GM12874 (cell line): Measurements from ENCODE around the gene EPB41L1.

Experiments used
- TF ChIP-seq, protein P1 (sequence below): IDR thresholded peaks from 2 replicates; pipeline ENCODE4 v1.5.1; 2011; ENCODE audit warnings: low read depth, mild to moderate bottlenecking, control low read depth, low read length, moderate library complexity; ENCODE audit not compliant: insufficient read depth

Gene EPB41L1

DNA sequence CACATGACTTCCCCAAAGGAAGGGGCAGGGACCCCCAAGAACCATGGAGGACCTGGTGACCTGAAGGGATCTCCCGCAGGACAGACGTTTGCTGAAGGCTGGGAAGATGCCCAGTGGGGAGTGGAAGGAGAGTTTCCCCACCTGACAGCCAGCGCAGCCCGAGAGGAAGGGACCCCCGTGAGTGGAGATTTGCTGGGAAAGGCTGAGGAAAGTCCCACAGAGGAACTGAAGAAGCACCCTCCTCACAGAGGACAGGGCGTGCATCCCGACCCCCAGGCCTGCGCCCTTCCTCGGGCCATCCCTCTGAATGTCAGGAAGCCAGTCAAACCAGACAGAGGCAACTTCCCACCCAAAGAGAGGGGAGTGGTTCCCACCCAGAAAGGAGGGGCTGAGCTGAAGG, 52.1 kb downstream of the EPB41L1 start:
- TF ChIP-seq, protein P1, sequence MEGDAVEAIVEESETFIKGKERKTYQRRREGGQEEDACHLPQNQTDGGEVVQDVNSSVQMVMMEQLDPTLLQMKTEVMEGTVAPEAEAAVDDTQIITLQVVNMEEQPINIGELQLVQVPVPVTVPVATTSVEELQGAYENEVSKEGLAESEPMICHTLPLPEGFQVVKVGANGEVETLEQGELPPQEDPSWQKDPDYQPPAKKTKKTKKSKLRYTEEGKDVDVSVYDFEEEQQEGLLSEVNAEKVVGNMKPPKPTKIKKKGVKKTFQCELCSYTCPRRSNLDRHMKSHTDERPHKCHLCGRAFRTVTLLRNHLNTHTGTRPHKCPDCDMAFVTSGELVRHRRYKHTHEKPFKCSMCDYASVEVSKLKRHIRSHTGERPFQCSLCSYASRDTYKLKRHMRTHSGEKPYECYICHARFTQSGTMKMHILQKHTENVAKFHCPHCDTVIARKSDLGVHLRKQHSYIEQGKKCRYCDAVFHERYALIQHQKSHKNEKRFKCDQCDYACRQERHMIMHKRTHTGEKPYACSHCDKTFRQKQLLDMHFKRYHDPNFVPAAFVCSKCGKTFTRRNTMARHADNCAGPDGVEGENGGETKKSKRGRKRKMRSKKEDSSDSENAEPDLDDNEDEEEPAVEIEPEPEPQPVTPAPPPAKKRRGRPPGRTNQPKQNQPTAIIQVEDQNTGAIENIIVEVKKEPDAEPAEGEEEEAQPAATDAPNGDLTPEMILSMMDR = no peak

DNA sequence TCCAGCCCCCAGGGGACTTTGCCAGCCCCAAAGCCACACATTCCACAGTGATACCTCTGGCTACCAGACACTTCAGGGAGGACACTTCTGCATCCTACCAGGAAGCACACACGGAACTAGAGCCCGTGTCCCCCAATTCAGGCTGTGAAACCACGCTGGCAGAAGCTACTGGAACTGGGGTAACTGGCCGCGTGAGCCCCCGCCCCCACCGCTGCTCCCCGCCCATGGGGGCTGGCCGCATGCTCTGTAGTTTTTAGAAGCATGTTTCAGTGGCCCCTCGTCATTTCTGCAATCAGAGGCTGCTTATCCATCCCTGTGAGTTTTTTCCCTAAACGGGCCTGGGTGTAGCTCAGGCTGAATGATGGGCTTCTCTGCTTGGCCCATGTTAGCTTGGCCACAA, 53.1 kb downstream of the EPB41L1 start:
- TF ChIP-seq, protein P1 = no peak

DNA sequence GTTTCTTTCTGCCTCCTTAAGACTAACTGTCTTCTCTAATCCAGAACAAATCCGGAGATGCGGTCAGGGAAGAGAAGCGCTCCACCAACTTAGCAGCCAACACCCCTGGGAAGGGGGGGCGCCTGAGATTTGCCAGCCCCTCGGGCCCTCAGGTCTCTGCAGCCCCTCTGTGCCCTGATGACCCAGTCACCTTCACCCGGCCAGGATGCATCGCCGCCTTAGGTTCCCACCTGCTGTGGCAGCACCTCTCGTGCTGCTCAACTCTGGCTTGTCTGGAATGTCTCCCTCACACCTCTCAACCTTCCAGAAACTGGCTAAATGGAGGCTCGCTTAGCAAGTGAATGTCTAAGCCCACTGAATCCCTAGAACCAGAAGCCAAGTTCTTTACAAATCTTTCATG, 53.7 kb downstream of the EPB41L1 start:
- TF ChIP-seq, protein P1 = no peak

DNA sequence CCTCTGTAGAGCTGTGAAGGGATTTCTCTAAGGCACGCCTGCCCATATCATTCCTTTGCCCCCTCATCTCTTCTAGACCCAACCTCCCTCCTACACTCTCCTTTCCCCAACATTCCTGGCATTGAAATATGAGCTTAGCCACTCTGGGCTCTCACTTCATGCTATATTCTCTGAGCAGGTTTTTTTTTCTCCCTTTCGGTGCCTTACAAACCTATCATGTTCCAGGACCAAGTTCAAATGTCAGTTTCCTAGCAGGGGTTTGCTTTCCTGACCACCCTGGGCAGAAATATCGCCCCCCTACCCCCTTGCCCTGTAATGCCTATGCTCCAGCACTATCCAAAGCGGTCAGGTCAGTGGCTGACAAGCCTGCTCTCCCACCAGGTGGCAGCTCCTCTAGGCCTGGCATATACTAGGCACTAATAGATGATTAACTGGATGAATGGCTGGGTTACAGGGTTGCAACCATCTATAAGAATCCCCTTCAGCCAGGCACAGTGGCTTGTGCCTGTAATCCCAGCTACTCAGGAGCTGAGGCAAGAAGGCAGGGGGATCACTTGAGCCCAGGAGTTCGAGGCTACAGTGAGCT, 56.0 kb downstream of the EPB41L1 start:
- TF ChIP-seq, protein P1 = no peak

DNA sequence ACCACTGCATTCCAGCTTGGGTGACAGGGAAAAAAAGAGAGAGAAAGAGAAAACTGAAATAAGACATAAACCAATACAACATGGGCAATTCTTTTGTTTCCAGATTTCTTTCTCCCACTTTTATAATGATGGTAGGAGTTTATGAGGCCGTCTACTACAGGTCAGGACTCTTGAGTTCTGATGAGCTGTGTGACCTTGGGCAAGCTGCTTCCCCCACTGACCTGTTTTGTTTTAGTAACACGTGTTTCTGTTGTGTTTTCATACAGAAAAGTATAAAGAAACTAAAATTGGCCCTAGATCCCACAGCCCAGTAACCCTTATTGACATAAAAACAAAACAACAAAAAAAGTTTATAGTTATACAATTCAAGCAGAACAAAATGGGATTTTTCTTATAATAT, 58.8 kb downstream of the EPB41L1 start:
- TF ChIP-seq, protein P1 = no peak

DNA sequence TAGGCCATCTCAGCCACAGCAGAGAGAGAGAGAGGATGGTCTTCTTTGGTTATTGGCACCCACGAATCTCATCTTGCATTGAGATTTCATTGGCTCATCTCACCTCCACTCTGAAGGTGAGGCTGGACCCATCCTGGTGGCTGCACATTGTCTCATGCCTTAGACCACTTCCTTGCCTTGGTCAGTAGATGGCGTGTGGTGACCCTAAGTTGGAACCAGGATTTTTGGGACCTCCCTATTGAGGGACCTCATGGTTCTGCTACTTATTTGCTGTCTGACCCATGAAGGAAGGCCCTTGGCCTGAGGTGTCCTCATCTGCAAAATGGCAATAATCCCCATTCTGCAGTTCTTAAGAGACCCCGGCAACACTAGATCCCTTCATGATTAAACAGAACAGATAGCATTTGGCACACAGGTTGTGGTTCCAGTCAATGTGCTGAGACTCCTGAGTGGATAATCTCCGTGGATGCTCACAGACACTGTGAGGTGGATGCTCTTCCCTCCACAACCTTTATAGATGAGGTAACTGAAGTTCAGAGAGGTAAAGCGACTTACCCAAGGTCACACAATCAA, 60.2 kb downstream of the EPB41L1 start:
- TF ChIP-seq, protein P1 = peak; percentile 75

DNA sequence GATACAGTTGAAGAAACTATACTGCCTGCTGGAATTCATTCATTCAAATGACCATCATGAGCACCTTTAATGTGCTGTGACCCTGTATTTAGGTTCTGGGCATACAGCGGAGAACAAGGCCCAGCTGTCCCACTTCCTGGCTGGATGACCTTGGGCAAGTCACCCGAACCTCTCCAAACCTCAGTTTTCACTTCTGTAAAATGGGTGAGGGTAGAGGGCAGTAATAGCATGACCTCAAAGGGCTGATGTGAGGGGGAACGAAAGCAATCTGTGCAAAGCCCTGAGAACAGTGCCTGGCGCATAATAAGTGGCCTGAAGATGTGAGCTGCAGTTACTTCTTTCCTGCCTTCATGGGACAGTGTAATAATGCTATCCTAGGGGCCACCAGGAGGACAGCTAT, 61.2 kb downstream of the EPB41L1 start:
- TF ChIP-seq, protein P1 = no peak
